ENCODE data around the gene ADAMTS1.

- TF ChIP-seq EZH2 (IDR thresholded peaks at IDR 0.05; ENCODE audit: insufficient read depth, poor library complexity, severe bottlenecking) (no peak), EZH2phosphoT487 (IDR thresholded peaks at IDR 0.05; ENCODE audit: insufficient read depth, low read depth) (no peak)
These were observed 26.3 kb downstream of the ADAMTS1 start for GRCh38 chr21:26818906-26819305.
